ENCODE measurements around the gene ZMIZ1. TPM values are rescaled to one million over a fixed set of nuclear protein-coding genes. Genes with fewer than 3 reads are reported as not detected.

The ZMIZ1 gene
- polyA plus RNA-seq, 3 donors, result 3.3 to 64.6 (median 8.9) TPM

DNA sequence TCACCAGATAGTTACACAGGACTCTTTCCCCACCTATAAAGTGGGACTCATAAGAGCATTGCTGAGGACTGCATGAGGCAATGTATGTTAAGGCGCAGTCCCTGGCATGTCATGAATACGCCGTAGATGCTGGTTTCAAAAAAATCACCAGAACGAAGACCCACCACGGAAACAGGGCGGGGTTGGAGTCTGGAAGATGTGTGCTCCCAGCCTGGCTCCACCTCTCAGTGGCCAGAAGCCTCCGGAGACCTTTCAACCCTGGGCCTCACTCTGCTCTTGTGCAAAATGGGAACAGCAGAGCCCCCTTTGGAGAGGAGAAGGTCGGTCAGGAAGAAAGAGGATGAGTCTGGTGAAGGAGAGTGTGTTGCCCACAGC, 12.4 kb upstream of the ZMIZ1 start:
- Mint-ChIP-seq H3K27ac (no peak overlapping the region), H3K4me3 (no peak overlapping the region), H3K36me3 (no peaks in the 10 kb centered on the region), H3K4me1 (peaks cover 6% of the 10 kb centered on the region), H3K9me3 (peaks cover 0 to 3% (median 0%) of the 10 kb centered on the region in 7 donors), H3K27me3 (ENCODE audit: low read depth in 3 of 3) (peaks cover 4 to 18% (median 9%) of the 10 kb centered on the region in 3 donors)
- Histone ChIP-seq H4K20me1 (ENCODE audit: insufficient read depth, low read length) (no peaks in the 10 kb centered on the region), H3K4me3 (replicated peaks in 1 of 3; ENCODE audit: low read depth in 2 of 3, low read length in 3 of 3) (no peak overlapping the region), H3K27me3 (ENCODE audit: control insufficient read depth in 2 of 2, insufficient read depth in 2 of 2, low read length in 2 of 2) (no peaks in the 10 kb centered on the region), H3K36me3 (replicated peaks in 1 of 2; ENCODE audit: control insufficient read depth in 1 of 2, insufficient read depth in 2 of 2, low read length in 2 of 2) (no peaks in the 10 kb centered on the region), H3K4me1 (ENCODE audit: control insufficient read depth in 1 of 2, insufficient read depth in 2 of 2, low read length in 2 of 2) (no peaks in the 10 kb centered on the region), H3K27ac (ENCODE audit: low read depth in 1 of 2, low read length in 2 of 2) (no peak overlapping the region), H3K9me3 (replicated peaks in 1 of 2; ENCODE audit: control insufficient read depth in 1 of 2, insufficient read depth in 1 of 2, low read length in 2 of 2) (no peaks in the 10 kb centered on the region), H2AFZ (ENCODE audit: insufficient read depth, low read depth, low read length, poor library complexity, severe bottlenecking) (no peak overlapping the region), H3K9ac (ENCODE audit: insufficient read depth, low read length, poor library complexity, severe bottlenecking) (no peak overlapping the region), H3K4me2 (replicated peaks; ENCODE audit: extremely low read depth, low read length, poor library complexity, severe bottlenecking) (no peak overlapping the region), H3K79me2 (ENCODE audit: insufficient read depth, low read length) (no peaks in the 10 kb centered on the region)
- TF ChIP-seq, protein P1, sequence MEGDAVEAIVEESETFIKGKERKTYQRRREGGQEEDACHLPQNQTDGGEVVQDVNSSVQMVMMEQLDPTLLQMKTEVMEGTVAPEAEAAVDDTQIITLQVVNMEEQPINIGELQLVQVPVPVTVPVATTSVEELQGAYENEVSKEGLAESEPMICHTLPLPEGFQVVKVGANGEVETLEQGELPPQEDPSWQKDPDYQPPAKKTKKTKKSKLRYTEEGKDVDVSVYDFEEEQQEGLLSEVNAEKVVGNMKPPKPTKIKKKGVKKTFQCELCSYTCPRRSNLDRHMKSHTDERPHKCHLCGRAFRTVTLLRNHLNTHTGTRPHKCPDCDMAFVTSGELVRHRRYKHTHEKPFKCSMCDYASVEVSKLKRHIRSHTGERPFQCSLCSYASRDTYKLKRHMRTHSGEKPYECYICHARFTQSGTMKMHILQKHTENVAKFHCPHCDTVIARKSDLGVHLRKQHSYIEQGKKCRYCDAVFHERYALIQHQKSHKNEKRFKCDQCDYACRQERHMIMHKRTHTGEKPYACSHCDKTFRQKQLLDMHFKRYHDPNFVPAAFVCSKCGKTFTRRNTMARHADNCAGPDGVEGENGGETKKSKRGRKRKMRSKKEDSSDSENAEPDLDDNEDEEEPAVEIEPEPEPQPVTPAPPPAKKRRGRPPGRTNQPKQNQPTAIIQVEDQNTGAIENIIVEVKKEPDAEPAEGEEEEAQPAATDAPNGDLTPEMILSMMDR (IDR thresholded peaks at IDR 0.05), result no peak
- intact Hi-C loops (cut with micrococcal nuclease), result no loop called here
- no peak for DNase-seq
- 95% methylated on average over 7 of the region's 8 CpGs for WGBS (ENCODE audit: insufficient coverage)

DNA sequence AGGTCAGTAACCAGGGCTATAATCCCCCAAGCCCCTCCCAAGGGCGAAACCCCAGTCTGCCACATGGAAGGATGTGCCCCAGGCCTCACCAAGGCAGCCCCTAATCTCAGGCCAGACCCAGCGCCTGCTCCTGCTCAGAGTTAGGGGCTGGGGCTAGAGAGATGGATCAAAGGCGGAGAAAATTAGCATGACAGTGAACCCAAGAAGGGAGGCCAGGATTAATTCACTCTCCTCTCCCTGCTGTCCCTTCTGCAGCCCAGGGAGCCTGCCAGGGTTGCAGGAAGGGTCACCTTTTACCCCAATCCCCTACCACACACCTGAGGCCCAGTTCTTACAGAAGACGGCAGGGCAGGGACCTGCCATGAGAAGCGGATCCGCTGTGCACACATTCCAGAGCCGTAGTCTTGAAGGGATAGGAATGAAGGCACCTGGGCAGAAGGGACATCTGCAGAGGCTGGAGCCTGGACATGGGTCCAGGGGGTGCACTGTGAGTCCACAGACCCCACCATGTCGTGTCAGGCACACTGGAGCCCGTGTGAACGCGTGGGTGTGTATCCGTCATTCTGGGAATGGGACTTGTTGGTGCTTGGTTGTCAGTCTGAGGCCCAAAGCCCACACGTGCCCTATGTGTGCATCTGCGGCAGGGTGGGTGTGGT, 11.9 kb upstream of the ZMIZ1 start:
- Histone ChIP-seq H2AFZ (ENCODE audit: insufficient read depth, low read depth, low read length, poor library complexity, severe bottlenecking) (no peak overlapping the region), H4K20me1 (ENCODE audit: insufficient read depth, low read length) (no peaks in the 10 kb centered on the region), H3K9me3 (replicated peaks in 1 of 2; ENCODE audit: control insufficient read depth in 1 of 2, insufficient read depth in 1 of 2, low read length in 2 of 2) (no peaks in the 10 kb centered on the region), H3K4me3 (replicated peaks in 1 of 3; ENCODE audit: low read depth in 2 of 3, low read length in 3 of 3) (no peak overlapping the region), H3K4me1 (ENCODE audit: control insufficient read depth in 1 of 2, insufficient read depth in 2 of 2, low read length in 2 of 2) (no peaks in the 10 kb centered on the region), H3K4me2 (replicated peaks; ENCODE audit: extremely low read depth, low read length, poor library complexity, severe bottlenecking) (no peak overlapping the region), H3K79me2 (ENCODE audit: insufficient read depth, low read length) (no peaks in the 10 kb centered on the region), H3K9ac (ENCODE audit: insufficient read depth, low read length, poor library complexity, severe bottlenecking) (no peak overlapping the region), H3K36me3 (replicated peaks in 1 of 2; ENCODE audit: control insufficient read depth in 1 of 2, insufficient read depth in 2 of 2, low read length in 2 of 2) (no peaks in the 10 kb centered on the region), H3K27ac (ENCODE audit: low read depth in 1 of 2, low read length in 2 of 2) (no peak overlapping the region), H3K27me3 (ENCODE audit: control insufficient read depth in 2 of 2, insufficient read depth in 2 of 2, low read length in 2 of 2) (no peaks in the 10 kb centered on the region)
- peak overlapping the region in 1 of 7 donors; percentile 68 for H3K27ac Mint-ChIP-seq
- H3K36me3 Mint-ChIP-seq, result no peaks in the 10 kb centered on the region
- peaks cover 0 to 3% (median 0%) of the 10 kb centered on the region in 7 donors for H3K9me3 Mint-ChIP-seq
- H3K27me3 Mint-ChIP-seq (ENCODE audit: low read depth in 3 of 3), result peaks cover 4 to 18% (median 9%) of the 10 kb centered on the region in 3 donors
- 89% methylated on average over 8 of the region's 14 CpGs for WGBS (ENCODE audit: insufficient coverage)
- no peak overlapping the region for H3K4me3 Mint-ChIP-seq
- TF ChIP-seq, protein P1 (IDR thresholded peaks at IDR 0.05), result no peak
- intact Hi-C loops (cut with micrococcal nuclease), result no loop called here
- no peak for DNase-seq
- peaks cover 6% of the 10 kb centered on the region for H3K4me1 Mint-ChIP-seq
